WTC11 (cell line): ENCODE results near the gene GTF3C4. TPM values are rescaled to one million over a fixed set of nuclear protein-coding genes. Genes with fewer than 3 reads are reported as not detected.
A peak's percentile ranks its signal among the peaks of the same experiment; 100 is the strongest.

Experiments used
- ATAC-seq: fragments of 200-7000 bp; cut with Tn5 transposase; 2 replicates; pipeline ENCODE4 v1.10.0; 2021; ENCODE audit warnings: mild to moderate bottlenecking, moderate library complexity
- CTCF ChIA-PET: fragments of 300-600 bp; sonication (Branson Sonifier 250); formaldehyde crosslinking; loops from one replicate; lab custom pipeline; 2021; ENCODE audit warnings: antibody characterized with exemption; lab: Charles Lee
- POLR2A ChIA-PET: fragments of 350-600 bp; sonication (Branson Sonifier 250); formaldehyde crosslinking; loops from one replicate; lab custom pipeline; 2021; ENCODE audit warnings: antibody characterized with exemption; lab: Charles Lee
- DNase-seq: peaks from one replicate; pipeline ENCODE4 v3.0.0; 2021; ENCODE audit warnings: low spot score
- H3K27ac Mint-ChIP-seq: 2 replicates; pipeline ENCODE4 v1.8.0; 2021; ENCODE audit warnings: mixed read lengths
- H3K27me3 Mint-ChIP-seq: 2 replicates; pipeline ENCODE4 v1.8.0; 2021; ENCODE audit warnings: low read depth, mild to moderate bottlenecking, moderate library complexity, mixed read lengths
- H3K36me3 Mint-ChIP-seq: 2 replicates; pipeline ENCODE4 v1.8.0; 2021; ENCODE audit warnings: mixed read lengths
- H3K4me1 Mint-ChIP-seq: 2 replicates; pipeline ENCODE4 v1.8.0; 2022; ENCODE audit warnings: mixed read lengths
- H3K4me3 Mint-ChIP-seq: 2 replicates; pipeline ENCODE4 v1.8.0; 2021; ENCODE audit warnings: mild to moderate bottlenecking, moderate library complexity, mixed read lengths
- H3K9me3 Mint-ChIP-seq: 2 replicates; pipeline ENCODE4 v1.8.0; 2021; ENCODE audit warnings: mixed read lengths
- ATF2 ChIP-seq: sonication (generic); formaldehyde crosslinking; IDR thresholded peaks from 2 replicates; pipeline ENCODE4 v1.8.1; 2022; ENCODE audit warnings: low read depth, missing genetic modification reagents, borderline replicate concordance
- CREM ChIP-seq: sonication (generic); formaldehyde crosslinking; IDR thresholded peaks from 2 replicates; pipeline ENCODE4 v1.8.1; 2022; ENCODE audit warnings: mild to moderate bottlenecking, missing genetic modification reagents, moderate library complexity
- ESRRA ChIP-seq: sonication (generic); formaldehyde crosslinking; IDR thresholded peaks from 2 replicates; pipeline ENCODE4 v1.8.1; 2022; ENCODE audit warnings: mild to moderate bottlenecking, missing genetic modification reagents, borderline replicate concordance
- FOXJ3 ChIP-seq: sonication (generic); formaldehyde crosslinking; IDR thresholded peaks from 2 replicates; pipeline ENCODE4 v1.9.0; 2021; ENCODE audit warnings: missing genetic modification reagents, mild to moderate bottlenecking, borderline replicate concordance
- IRF2 ChIP-seq: sonication (generic); formaldehyde crosslinking; IDR thresholded peaks from 2 replicates; pipeline ENCODE4 v1.8.0; 2022; ENCODE audit warnings: low read depth, missing genetic modification reagents, borderline replicate concordance
- JAZF1 ChIP-seq: fragments of 250-450 bp; sonication (Bioruptor Pico); IDR thresholded peaks from 2 replicates; pipeline ENCODE4 v1.9.0; 2021; ENCODE audit warnings: moderate library complexity, mild to moderate bottlenecking, inconsistent platforms
- KAT7 ChIP-seq: sonication (generic); formaldehyde crosslinking; IDR thresholded peaks from 2 replicates; pipeline ENCODE4 v1.8.1; 2023; ENCODE audit warnings: missing genetic modification reagents, mild to moderate bottlenecking, borderline replicate concordance
- MYBL2 ChIP-seq: sonication (generic); formaldehyde crosslinking; IDR thresholded peaks from 2 replicates; pipeline ENCODE4 v1.8.1; 2023; ENCODE audit warnings: mild to moderate bottlenecking, moderate library complexity, missing genetic modification reagents
- NFATC4 ChIP-seq: fragments of 250-450 bp; sonication (Bioruptor Pico); IDR thresholded peaks from 2 replicates; pipeline ENCODE4 v1.9.0; 2021; ENCODE audit warnings: mild to moderate bottlenecking
- NFYB ChIP-seq: sonication (generic); formaldehyde crosslinking; conservative IDR thresholded peaks from 2 replicates; pipeline ENCODE4 v1.8.0; 2022; ENCODE audit warnings: low read depth, missing genetic modification reagents
- NR1H2 ChIP-seq: sonication (generic); formaldehyde crosslinking; IDR thresholded peaks from 2 replicates; pipeline ENCODE4 v1.9.0; 2021; ENCODE audit warnings: mild to moderate bottlenecking, moderate library complexity, missing genetic modification reagents
- OVOL2 ChIP-seq: fragments of 250-450 bp; sonication (Bioruptor Pico); IDR thresholded peaks from 2 replicates; pipeline ENCODE4 v1.9.0; 2021; ENCODE audit warnings: mild to moderate bottlenecking, borderline replicate concordance
- RORB ChIP-seq: fragments of 250-450 bp; sonication (Bioruptor Pico); IDR thresholded peaks from 2 replicates; pipeline ENCODE4 v1.9.0; 2021; ENCODE audit warnings: mild to moderate bottlenecking
- SMAD4 ChIP-seq: sonication (generic); formaldehyde crosslinking; IDR thresholded peaks from 2 replicates; pipeline ENCODE4 v1.8.0; 2022; ENCODE audit warnings: mild to moderate bottlenecking, missing genetic modification reagents
- SP1 ChIP-seq: sonication (generic); formaldehyde crosslinking; conservative IDR thresholded peaks from 2 replicates; pipeline ENCODE4 v1.8.1; 2022; ENCODE audit warnings: missing genetic modification reagents
- TCF7 ChIP-seq: sonication (generic); formaldehyde crosslinking; IDR thresholded peaks from 2 replicates; pipeline ENCODE4 v1.8.0; 2022; ENCODE audit warnings: mild to moderate bottlenecking, low read depth, missing genetic modification reagents, moderate library complexity
- TEAD1 ChIP-seq: sonication (generic); formaldehyde crosslinking; IDR thresholded peaks from 2 replicates; pipeline ENCODE4 v1.8.0; 2022; ENCODE audit warnings: mild to moderate bottlenecking, missing genetic modification reagents
- TP53 ChIP-seq: sonication (generic); formaldehyde crosslinking; IDR thresholded peaks from 2 replicates; pipeline ENCODE4 v1.8.1; 2023; ENCODE audit warnings: mild to moderate bottlenecking, missing genetic modification reagents
- ZBTB21 ChIP-seq: sonication (generic); formaldehyde crosslinking; IDR thresholded peaks from 2 replicates; pipeline ENCODE4 v1.8.1; 2023; ENCODE audit warnings: mild to moderate bottlenecking, missing genetic modification reagents, borderline replicate concordance
- ZBTB43 ChIP-seq: sonication (generic); formaldehyde crosslinking; IDR thresholded peaks from 2 replicates; pipeline ENCODE4 v1.8.1; 2023; ENCODE audit warnings: mild to moderate bottlenecking, missing genetic modification reagents
- ZNF138 ChIP-seq: sonication (generic); formaldehyde crosslinking; conservative IDR thresholded peaks from 2 replicates; pipeline ENCODE4 v1.8.1; 2022; ENCODE audit warnings: mild to moderate bottlenecking, moderate library complexity, missing genetic modification reagents
- ZNF232 ChIP-seq: sonication (generic); formaldehyde crosslinking; IDR thresholded peaks from 2 replicates; pipeline ENCODE4 v1.8.0; 2022; ENCODE audit warnings: mild to moderate bottlenecking, missing genetic modification reagents
- total RNA-seq: library from RNA; stranded (reverse); gene quantifications from 3 replicates; pipeline ENCODE4 v1.2.3, GENCODE V29; 2021

GTF3C4 gene
- total RNA-seq, 1 experiment from 2014 or later, result 31.6 TPM

DNA sequence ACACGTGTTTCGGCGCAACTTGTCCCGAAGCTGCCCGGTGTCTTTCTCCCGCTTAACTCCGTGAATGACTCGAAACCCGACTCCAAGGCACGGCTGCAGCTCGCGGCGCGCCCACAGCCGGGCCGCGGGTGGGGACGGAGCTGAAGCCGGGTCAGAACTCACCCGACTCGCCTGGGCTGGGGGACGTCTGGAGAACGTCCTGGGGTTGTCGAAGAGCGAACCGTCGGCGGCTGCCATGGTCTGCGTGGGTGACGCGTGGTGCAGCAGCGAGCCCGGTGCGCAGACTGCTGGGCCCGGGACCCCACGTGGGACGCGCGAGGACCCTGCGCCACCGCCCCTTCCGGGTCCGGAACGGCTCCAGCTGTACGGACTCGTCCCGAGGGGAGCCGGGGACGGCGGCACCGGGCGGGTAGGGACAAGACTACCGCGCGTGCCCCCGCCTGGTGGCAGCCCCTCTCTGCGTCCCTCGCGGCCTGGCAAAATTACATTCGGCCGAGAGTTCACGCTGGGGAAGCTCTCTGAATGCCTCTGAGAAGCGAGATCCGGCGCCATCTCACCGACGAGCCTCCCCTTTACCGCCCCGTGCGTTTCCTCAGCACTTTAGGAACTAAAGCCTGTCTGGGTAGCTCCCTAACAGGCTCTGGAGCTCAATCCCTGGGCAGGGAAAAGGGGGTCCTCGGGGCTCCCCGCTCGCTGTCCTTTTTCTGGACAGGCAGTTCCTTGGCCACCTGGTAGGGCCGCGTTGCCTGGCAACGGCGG lies 387 bp upstream of the GTF3C4 start, which contains the start of gene DDX31 (continued):
- TF ChIP-seq TEAD1 (CRISPR knock-in tag), result no peak
- TF ChIP-seq IRF2, result no peak
- TF ChIP-seq CREM (CRISPR knock-in tag), result no peak; the same call in 1 of the 2 replicates
- TF ChIP-seq TP53 (CRISPR knock-in tag), result no peak
- peak; percentile 80; the same call in 1 of the 2 replicates for TF ChIP-seq ZBTB43 (CRISPR knock-in tag)
- TF ChIP-seq ESRRA (CRISPR knock-in tag), result 0 out of 2 replicates have a peak, but pooled peaks have one; percentile 50
- peak; percentile 62 for TF ChIP-seq SP1 (CRISPR knock-in tag)
- TF ChIP-seq NFATC4 (CRISPR knock-in tag), result no peak
- no peak for TF ChIP-seq NR1H2 (CRISPR knock-in tag)
- no peak for TF ChIP-seq NFYB (CRISPR knock-in tag)
- TF ChIP-seq TCF7 (CRISPR knock-in tag), result 0 out of 2 replicates have a peak, but pooled peaks have one; percentile 63
- TF ChIP-seq ZNF232, result peak; percentile 84; the same call in 1 of the 2 replicates
- TF ChIP-seq RORB (CRISPR knock-in tag), result no peak
- no peak for TF ChIP-seq FOXJ3 (CRISPR knock-in tag)
- peak; percentile 19; the same call in 1 of the 2 replicates for TF ChIP-seq SMAD4 (CRISPR knock-in tag)
- no peak for TF ChIP-seq ATF2 (CRISPR knock-in tag)
- TF ChIP-seq MYBL2 (CRISPR knock-in tag), result peak; percentile 83; the same call in 1 of the 2 replicates
- no peak for TF ChIP-seq JAZF1
- TF ChIP-seq KAT7, result no peak; the same call in 1 of the 2 replicates
- no peak for TF ChIP-seq ZBTB21 (CRISPR knock-in tag)

DNA sequence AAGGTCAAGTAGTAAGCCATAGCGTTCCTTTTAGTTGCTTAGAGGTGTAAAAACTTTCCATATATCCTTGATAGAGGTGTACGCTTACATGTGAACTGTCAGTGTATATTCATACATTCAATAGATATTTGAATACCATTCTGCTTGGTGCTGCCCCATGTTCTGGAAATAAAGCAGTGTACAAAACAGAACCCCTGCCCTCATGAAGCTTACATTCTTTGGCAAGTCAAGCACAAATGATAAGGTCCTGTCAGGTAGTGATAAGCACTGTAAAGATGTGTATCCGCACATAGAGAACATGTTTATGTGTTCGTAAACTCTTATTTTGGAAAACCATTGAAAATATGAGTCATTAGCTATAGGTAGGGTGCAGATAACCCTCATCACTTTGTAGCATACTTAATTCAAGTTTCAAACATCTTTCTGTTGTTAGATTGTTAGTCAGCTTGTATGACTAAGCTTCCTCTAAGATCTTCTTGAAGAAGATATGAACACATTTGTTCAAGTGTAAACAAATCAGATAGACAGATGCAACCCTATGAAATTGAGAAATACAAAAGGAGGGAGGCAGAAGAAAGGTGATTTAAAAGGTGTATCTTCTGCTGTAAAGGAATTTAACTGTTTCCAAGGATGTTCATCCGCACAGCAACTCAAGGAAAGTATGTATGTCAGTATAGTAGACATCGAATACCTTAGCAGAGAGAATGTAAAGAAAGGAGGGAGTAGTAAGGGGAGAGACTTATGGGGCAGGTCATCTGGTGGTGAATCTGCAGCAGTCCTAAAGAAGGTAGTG lies 1.6 kb downstream of the GTF3C4 start:
- no peaks in the 10 kb centered on the region for H3K9me3 Mint-ChIP-seq
- H3K4me1 Mint-ChIP-seq, result peaks cover 43% of the 10 kb centered on the region
- ATAC-seq, result no peak
- TF ChIP-seq ZNF138 (CRISPR knock-in tag), result no peak
- TF ChIP-seq, all 79 proteins: peak for 0
- Mint-ChIP-seq H3K27ac (peak overlapping the region; percentile 93), H3K36me3 (peaks cover 7% of the 10 kb centered on the region), H3K4me3 (peak overlapping the region; percentile 91), H3K27me3 (no peaks in the 10 kb centered on the region)
- CTCF ChIA-PET, result no interaction called here
- DNase-seq, result no peak
- POLR2A ChIA-PET, result no interaction called here

GRCh38 chr9:132672413-132672690 lies 2.1 kb downstream of the GTF3C4 start:
- no peak for TF ChIP-seq JAZF1
- no peak for TF ChIP-seq OVOL2
- ATAC-seq (no peak), DNase-seq (no peak)
- H3K9me3 Mint-ChIP-seq, result no peaks in the 10 kb centered on the region
- H3K27ac Mint-ChIP-seq, result peak overlapping the region; percentile 57
- peak overlapping the region; percentile 91 for H3K4me3 Mint-ChIP-seq
- peaks cover 10% of the 10 kb centered on the region for H3K36me3 Mint-ChIP-seq
- CTCF ChIA-PET, result no interaction called here
- POLR2A ChIA-PET, result no interaction called here
- peaks cover 39% of the 10 kb centered on the region for H3K4me1 Mint-ChIP-seq
- H3K27me3 Mint-ChIP-seq, result no peaks in the 10 kb centered on the region
